ENCODE measurements around the gene RCBTB2.
"Not testable (repeated sequence)": the region's sequence is repeated elsewhere in the genome, so short reads cannot be mapped to it uniquely, and the experiment has no call there.

Gene RCBTB2

GRCh38 chr13:48493066-48493765 is 39.7 kb downstream of the RCBTB2 start:
- DNase-seq (ENCODE audit: low spot score), result no peak

GRCh38 chr13:48492470-48493065 is 40.3 kb downstream of the RCBTB2 start:
- peak; percentile 89 for DNase-seq (ENCODE audit: low spot score)

- peak; percentile 69 for DNase-seq (ENCODE audit: low spot score)
These were observed 40.8 kb downstream of the RCBTB2 start for GRCh38 chr13:48492096-48492440.

GRCh38 chr13:48491423-48492095 is 41.3 kb downstream of the RCBTB2 start:
- DNase-seq (ENCODE audit: low spot score), result no peak

- no peak for DNase-seq (ENCODE audit: low spot score)
These were observed 42.6 kb downstream of the RCBTB2 start for GRCh38 chr13:48490241-48490640.

GRCh38 chr13:48489666-48490065 is 43.2 kb downstream of the RCBTB2 start:
- DNase-seq (ENCODE audit: low spot score), result no peak

- DNase-seq (ENCODE audit: low spot score), result no peak
These were observed 43.9 kb downstream of the RCBTB2 start for GRCh38 chr13:48488995-48489394.

GRCh38 chr13:48487968-48488367 is 44.9 kb downstream of the RCBTB2 start:
- no peak for DNase-seq (ENCODE audit: low spot score)

GRCh38 chr13:48486836-48487235 is 46.0 kb downstream of the RCBTB2 start:
- DNase-seq (ENCODE audit: low spot score), result no peak

- DNase-seq (ENCODE audit: low spot score), result no peak
These were observed 46.5 kb downstream of the RCBTB2 start for GRCh38 chr13:48486362-48486761.

GRCh38 chr13:48485432-48485831 is 47.4 kb downstream of the RCBTB2 start:
- DNase-seq (ENCODE audit: low spot score), result no peak

- DNase-seq (ENCODE audit: low spot score), result no peak
These were observed 49.3 kb downstream of the RCBTB2 start for GRCh38 chr13:48483575-48483974.

GRCh38 chr13:48478391-48478790 is 54.5 kb downstream of the RCBTB2 start:
- no peak for DNase-seq (ENCODE audit: low spot score)

- DNase-seq (ENCODE audit: low spot score), result peak; percentile 55
These were observed 55.6 kb downstream of the RCBTB2 start for GRCh38 chr13:48477191-48477855.

GRCh38 chr13:48476686-48477085 is 56.2 kb downstream of the RCBTB2 start:
- DNase-seq (ENCODE audit: low spot score), result peak; percentile 30

GRCh38 chr13:48476215-48476614 is 56.7 kb downstream of the RCBTB2 start:
- DNase-seq (ENCODE audit: low spot score), result peak; percentile 63

- DNase-seq (ENCODE audit: low spot score), result no peak
These were observed 57.6 kb downstream of the RCBTB2 start for GRCh38 chr13:48475230-48475629.

- DNase-seq (ENCODE audit: low spot score), result no peak
These were observed 75.2 kb downstream of the RCBTB2 start for GRCh38 chr13:48457578-48458242.

- no peak for DNase-seq (ENCODE audit: low spot score)
These were observed 76.3 kb downstream of the RCBTB2 start for GRCh38 chr13:48456546-48456945.

- not testable (repeated sequence) for DNase-seq (ENCODE audit: low spot score)
These were observed 81.7 kb downstream of the RCBTB2 start for GRCh38 chr13:48451196-48451595.

GRCh38 chr13:48449656-48450055 is 83.2 kb downstream of the RCBTB2 start:
- no peak for DNase-seq (ENCODE audit: low spot score)

- peak; percentile 47 for DNase-seq (ENCODE audit: low spot score)
These were observed 83.8 kb downstream of the RCBTB2 start for GRCh38 chr13:48448959-48449614.

All from pons (tissue), 1 donor.